Esophagus squamous epithelium (tissue), 4 donors: ENCODE results near the gene CRYBB1.

Experiments
- CTCF ChIP-seq, 6 experiments: fragments of 450-650 bp in 4 of 6; fragments of 200-600 bp in 2 of 6; sonication (generic) in 2 of 6; IDR thresholded peaks; one replicate each; pipeline ENCODE4 v1.5.1; 2016 to 2019; ENCODE audit warnings: antibody characterized with exemption in 6 of 6, mild to moderate bottlenecking in 4 of 6, moderate library complexity in 4 of 6
- POLR2A ChIP-seq, 4 donors: fragments of 450-650 bp; IDR thresholded peaks; one replicate each; pipeline ENCODE4 v1.6.1; 2017; ENCODE audit warnings: antibody characterized with exemption in 4 of 4, mild to moderate bottlenecking in 4 of 4, moderate library complexity in 3 of 4

- TF ChIP-seq CTCF (IDR thresholded peaks at IDR 0.05) (no peak), POLR2A (IDR thresholded peaks at IDR 0.05) (no peak)
These were observed 45.6 kb upstream of the CRYBB1 start for GRCh38 chr22:26663374-26663923.
